GM21576 (cell line): ENCODE measurements around the gene EGLN2.
"Not testable (repeated sequence)": the region's sequence is repeated elsewhere in the genome, so short reads cannot be mapped to it uniquely, and the experiment has no call there.

Experiments used
- ATAC-seq: cut with Tn5 transposase; IDR thresholded peaks from one replicate; pipeline ENCODE4 v1.9.1; 2021; ENCODE audit warnings: mild to moderate bottlenecking, moderate library complexity; ENCODE audit not compliant: unreplicated experiment

The EGLN2 gene

GRCh38 chr19:40842012-40842411 is 43.0 kb downstream of the EGLN2 start:
- not testable (repeated sequence) for ATAC-seq

DNA sequence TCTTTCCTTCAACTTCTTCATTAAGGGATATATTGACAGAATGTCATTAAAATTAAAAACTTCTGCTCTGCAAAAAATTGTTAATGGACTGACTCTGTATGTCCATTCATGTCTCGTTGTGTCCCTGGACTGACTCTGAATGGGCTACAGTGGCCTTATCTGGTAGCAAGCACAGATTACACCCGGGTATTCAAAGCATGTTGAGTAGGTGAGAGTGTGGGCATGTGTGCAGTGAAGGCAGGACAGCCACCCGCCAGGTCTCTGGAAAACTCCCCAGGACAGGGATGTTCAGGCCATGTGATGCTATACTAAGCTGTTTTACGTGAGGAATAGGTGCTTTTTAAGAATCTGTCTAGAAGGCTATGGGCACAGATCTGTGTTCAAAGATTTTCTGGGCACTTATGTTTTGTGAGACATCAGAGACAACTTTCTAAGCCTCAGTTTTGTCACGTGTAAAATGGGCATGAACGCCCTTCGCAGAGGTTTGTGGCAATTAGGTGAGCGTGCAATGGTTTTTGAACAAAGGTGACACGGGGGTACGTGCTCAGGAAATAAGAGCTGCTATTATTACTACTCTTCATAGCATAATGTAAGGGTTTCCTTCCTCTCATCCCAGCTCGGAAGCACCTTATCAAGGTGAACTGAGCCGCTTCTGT is 44.1 kb downstream of the EGLN2 start:
- ATAC-seq, result not testable (repeated sequence)

DNA sequence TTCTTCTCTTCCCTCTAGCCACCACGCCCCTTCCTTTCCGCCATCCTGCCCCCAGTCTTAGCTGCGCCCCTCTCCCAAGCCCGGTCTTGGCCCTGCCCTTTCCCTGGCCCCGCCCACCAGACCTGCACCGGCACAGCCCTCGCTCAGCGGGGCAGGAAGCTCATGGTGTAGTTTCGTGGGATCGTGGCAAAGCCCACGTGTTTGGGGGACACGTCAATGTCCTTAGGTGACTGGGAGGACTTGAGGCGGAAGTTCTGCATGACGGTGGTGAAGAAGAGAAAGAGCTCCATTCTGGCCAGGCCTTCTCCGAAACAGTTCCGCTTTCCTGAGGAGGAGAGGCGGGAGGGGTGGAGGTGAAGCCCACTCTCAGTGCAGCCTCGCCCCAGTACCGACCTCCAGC is 44.7 kb downstream of the EGLN2 start:
- ATAC-seq, result not testable (repeated sequence)

- not testable (repeated sequence) for ATAC-seq
Observed at GRCh38 chr19:40846722-40847121, 47.7 kb downstream of the EGLN2 start.

DNA sequence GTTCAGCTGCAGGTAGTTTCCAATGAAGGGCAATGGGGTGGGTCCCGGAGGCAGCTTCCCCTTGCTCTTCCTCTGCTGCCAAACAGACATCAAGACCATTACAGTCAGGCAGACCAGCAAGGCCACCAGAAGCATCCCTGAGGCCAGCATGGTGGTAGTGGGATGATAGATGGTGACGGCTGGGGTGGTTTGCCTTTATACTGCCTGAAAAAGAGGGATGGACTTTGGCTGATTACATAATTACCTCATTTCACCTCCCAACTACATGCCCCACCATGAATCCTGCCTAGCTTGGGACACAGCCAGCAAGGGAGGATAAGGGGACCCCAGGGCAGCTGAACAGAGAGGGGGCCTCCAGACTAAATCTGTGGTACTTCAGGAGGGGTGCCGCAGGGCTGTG is 51.3 kb downstream of the EGLN2 start, which contains the start of gene CYP2A6:
Gene CYP2A6, minus strand, starts transcription at position 171 of the 400 bp plus-strand sequence. Its CDS starts 21 bp downstream, at position 150.
- ATAC-seq, result not testable (repeated sequence)

DNA sequence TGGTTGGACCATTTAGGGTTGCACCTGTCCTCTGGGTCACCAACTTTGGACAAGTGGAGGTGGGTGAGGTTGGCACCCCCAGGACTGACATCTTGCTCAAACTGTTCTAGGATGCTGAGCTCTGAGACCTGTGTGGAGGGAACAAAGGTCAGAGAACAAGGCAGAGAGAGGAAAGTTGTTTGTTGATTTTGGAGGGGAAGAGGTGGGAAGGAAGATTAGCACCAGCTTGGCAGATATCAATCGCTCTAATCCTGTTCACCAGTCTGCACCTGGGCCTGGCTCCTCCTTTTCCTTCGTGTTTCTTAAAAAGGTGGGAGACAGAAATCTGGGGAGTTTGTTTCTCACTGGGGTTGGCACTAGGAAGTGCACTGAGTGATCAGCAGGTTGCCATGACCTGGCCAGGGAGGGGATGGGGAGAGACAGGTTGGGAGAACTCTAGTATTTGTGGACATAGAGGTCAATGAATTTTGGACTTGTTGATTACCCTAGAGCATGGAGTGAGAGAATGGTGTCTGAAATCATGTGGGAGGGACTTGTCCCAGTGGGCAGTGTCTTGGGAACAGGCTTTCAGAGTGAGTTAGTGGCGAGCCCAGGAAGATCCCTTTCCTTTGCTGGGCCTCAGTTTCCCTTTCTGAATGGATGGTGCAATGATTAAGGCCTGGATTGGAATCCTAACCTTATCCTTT is 53.6 kb downstream of the EGLN2 start:
- not testable (repeated sequence) for ATAC-seq
